Astrocyte (in vitro differentiated cells and primary cell): ENCODE data around the gene METTL15.

Experiments used
- EZH2 ChIP-seq: IDR thresholded peaks from 2 replicates; pipeline ENCODE4 v1.6.1; 2012; ENCODE audit warnings: mild to moderate bottlenecking, low read length, inconsistent platforms; ENCODE audit not compliant: insufficient read depth
- TF ChIP-seq, protein P1 (sequence below): IDR thresholded peaks from 2 replicates; pipeline ENCODE4 v1.5.1; 2011; ENCODE audit warnings: low read depth, mild to moderate bottlenecking, inconsistent platforms, low read length, moderate library complexity; ENCODE audit not compliant: insufficient read depth

DNA sequence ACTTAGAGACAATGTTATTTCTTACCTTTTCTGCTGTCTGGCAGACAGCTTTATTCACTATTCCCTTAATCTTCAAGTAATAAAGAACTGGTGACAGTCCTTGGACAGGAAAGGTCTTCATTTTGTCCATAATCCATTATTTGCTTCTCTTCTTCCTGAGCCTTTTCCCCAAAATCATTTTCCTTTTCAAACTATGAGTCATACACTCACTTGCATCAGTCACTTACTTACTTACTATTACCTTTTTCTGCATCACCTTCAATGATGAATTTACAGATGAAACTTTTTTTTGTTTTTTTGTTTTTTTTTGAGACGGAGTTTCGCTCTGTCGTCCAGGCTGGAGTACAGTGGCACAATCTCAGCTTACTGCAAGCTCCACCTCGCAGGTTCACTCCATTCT, 9.5 kb downstream of the METTL15 start:
- TF ChIP-seq, protein P1, sequence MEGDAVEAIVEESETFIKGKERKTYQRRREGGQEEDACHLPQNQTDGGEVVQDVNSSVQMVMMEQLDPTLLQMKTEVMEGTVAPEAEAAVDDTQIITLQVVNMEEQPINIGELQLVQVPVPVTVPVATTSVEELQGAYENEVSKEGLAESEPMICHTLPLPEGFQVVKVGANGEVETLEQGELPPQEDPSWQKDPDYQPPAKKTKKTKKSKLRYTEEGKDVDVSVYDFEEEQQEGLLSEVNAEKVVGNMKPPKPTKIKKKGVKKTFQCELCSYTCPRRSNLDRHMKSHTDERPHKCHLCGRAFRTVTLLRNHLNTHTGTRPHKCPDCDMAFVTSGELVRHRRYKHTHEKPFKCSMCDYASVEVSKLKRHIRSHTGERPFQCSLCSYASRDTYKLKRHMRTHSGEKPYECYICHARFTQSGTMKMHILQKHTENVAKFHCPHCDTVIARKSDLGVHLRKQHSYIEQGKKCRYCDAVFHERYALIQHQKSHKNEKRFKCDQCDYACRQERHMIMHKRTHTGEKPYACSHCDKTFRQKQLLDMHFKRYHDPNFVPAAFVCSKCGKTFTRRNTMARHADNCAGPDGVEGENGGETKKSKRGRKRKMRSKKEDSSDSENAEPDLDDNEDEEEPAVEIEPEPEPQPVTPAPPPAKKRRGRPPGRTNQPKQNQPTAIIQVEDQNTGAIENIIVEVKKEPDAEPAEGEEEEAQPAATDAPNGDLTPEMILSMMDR: no peak
- no peak for TF ChIP-seq EZH2
